ENCODE data around the gene BAHCC1. TPM values are rescaled to one million over a fixed set of nuclear protein-coding genes. Genes with fewer than 3 reads are reported as not detected.

Gene BAHCC1
- polyA plus RNA-seq, 1 donor from 2014 or later, result 14.2 TPM

DNA sequence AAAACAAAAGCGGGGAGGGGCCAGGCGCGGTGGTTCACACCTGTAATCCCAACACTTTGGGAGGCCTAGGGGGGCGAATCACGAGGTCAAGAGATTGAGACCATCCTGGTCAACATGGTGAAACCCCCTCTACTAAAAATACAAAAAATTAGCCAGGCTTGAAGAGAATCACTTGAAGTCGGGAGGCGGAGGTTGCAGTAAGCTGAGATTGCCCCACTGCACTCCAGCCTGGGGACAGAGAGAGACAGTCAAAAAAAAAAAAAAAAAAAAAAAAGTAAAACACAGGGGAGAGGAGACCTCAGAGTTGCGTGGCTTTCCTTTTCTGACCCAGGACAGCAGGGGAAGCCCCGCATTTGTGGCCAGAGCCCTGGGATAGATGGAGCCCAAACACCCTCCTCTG, 97.4 kb downstream of the BAHCC1 start:
- H4K20me1 ChIP-seq (ENCODE audit: insufficient read depth), result no peaks in the 10 kb centered on the region
- no peak overlapping the region for H3K4me2 ChIP-seq (ENCODE audit: low read length)
- H3K9ac ChIP-seq (ENCODE audit: low read length), result no peak overlapping the region
- H3K27ac ChIP-seq (ENCODE audit: low read length), result no peak overlapping the region
- no peaks in the 10 kb centered on the region for H3F3A ChIP-seq (ENCODE audit: insufficient read depth, low read length, poor library complexity, severe bottlenecking)
- H3K4me3 ChIP-seq (ENCODE audit: low read length), result no peak overlapping the region
- H3K79me2 ChIP-seq (replicated peaks; ENCODE audit: insufficient read depth, low read length), result peaks cover 6% of the 10 kb centered on the region
- no peaks in the 10 kb centered on the region for H3K27me3 ChIP-seq (ENCODE audit: insufficient read depth, low read depth, low read length)
- no peak overlapping the region for H2AFZ ChIP-seq (ENCODE audit: low read depth, low read length)
- TF ChIP-seq, protein P1, sequence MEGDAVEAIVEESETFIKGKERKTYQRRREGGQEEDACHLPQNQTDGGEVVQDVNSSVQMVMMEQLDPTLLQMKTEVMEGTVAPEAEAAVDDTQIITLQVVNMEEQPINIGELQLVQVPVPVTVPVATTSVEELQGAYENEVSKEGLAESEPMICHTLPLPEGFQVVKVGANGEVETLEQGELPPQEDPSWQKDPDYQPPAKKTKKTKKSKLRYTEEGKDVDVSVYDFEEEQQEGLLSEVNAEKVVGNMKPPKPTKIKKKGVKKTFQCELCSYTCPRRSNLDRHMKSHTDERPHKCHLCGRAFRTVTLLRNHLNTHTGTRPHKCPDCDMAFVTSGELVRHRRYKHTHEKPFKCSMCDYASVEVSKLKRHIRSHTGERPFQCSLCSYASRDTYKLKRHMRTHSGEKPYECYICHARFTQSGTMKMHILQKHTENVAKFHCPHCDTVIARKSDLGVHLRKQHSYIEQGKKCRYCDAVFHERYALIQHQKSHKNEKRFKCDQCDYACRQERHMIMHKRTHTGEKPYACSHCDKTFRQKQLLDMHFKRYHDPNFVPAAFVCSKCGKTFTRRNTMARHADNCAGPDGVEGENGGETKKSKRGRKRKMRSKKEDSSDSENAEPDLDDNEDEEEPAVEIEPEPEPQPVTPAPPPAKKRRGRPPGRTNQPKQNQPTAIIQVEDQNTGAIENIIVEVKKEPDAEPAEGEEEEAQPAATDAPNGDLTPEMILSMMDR (IDR thresholded peaks at IDR 0.05; ENCODE audit: poor library complexity, severe bottlenecking), result no peak
- TF ChIP-seq EP300 (conservative IDR thresholded peaks at IDR 0.05; ENCODE audit: poor library complexity, severe bottlenecking) (no peak), EZH2 (IDR thresholded peaks at IDR 0.05; ENCODE audit: borderline replicate concordance, insufficient read depth, low read length, poor library complexity, severe bottlenecking) (no peak), SMC3 (conservative IDR thresholded peaks at IDR 0.05; ENCODE audit: poor library complexity) (no peak), MXI1 (conservative IDR thresholded peaks at IDR 0.05; ENCODE audit: poor library complexity, severe bottlenecking) (no peak), RAD21 (conservative IDR thresholded peaks at IDR 0.05) (no peak)
- H3K9me3 ChIP-seq (ENCODE audit: low read length), result no peaks in the 10 kb centered on the region
- no peaks in the 10 kb centered on the region for H3K9me2 ChIP-seq (ENCODE audit: insufficient read depth, low read length)
- no peaks in the 10 kb centered on the region for H3K36me3 ChIP-seq (ENCODE audit: insufficient read depth, low read length)

DNA sequence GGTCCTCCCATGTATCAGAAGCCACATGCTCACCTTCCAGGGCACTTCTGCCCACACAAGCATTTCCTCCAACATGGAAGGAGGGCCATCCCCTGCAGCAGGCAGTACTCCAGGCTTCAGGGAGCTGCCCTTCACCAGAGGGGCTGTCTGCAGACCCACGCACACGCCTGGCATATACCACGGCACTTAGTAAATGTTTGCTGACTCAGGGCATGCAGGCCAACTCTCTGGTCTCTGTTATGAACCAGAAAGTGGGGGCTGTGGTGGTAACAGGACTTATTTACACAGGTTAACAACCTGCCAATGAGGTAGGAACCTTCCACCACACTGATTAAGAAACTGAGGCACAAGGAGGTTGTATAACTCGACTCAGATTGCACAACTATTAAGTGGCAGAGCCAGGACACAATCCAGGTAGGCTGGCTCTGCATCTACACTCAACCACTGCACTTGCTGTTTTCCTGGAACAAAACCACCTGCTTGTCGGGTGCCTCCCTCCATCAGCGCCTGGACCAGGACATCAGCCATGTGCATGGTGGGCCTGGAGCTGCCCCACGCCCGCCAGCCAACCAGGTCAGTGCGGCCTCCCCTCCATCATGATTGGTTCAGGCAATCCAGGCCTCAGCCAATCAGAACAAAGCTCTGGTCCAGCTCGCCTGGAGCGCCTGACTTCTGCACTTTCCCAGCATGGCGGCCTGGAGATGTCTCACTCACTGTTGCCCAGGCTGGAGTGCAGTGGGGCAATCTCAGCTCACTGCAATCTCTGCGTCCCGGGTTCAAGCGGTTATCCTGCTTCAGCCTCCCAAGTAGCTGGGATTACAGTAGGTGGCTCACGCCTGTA, 98.2 kb downstream of the BAHCC1 start:
- Histone ChIP-seq H2AFZ (ENCODE audit: low read depth, low read length) (no peak overlapping the region), H3K27ac (ENCODE audit: low read length) (no peak overlapping the region), H3K9ac (ENCODE audit: low read length) (no peak overlapping the region), H3K4me2 (ENCODE audit: low read length) (no peak overlapping the region), H3K9me3 (ENCODE audit: low read length) (no peaks in the 10 kb centered on the region), H3F3A (ENCODE audit: insufficient read depth, low read length, poor library complexity, severe bottlenecking) (no peaks in the 10 kb centered on the region), H3K79me2 (replicated peaks; ENCODE audit: insufficient read depth, low read length) (peaks cover 6% of the 10 kb centered on the region), H3K9me2 (ENCODE audit: insufficient read depth, low read length) (no peaks in the 10 kb centered on the region), H3K4me3 (ENCODE audit: low read length) (no peak overlapping the region), H3K27me3 (ENCODE audit: insufficient read depth, low read depth, low read length) (no peaks in the 10 kb centered on the region), H3K36me3 (ENCODE audit: insufficient read depth, low read length) (no peaks in the 10 kb centered on the region), H4K20me1 (ENCODE audit: insufficient read depth) (no peaks in the 10 kb centered on the region)
- TF ChIP-seq, protein P1 (IDR thresholded peaks at IDR 0.05; ENCODE audit: poor library complexity, severe bottlenecking), result no peak
- TF ChIP-seq EP300 (conservative IDR thresholded peaks at IDR 0.05; ENCODE audit: poor library complexity, severe bottlenecking) (no peak), EZH2 (IDR thresholded peaks at IDR 0.05; ENCODE audit: borderline replicate concordance, insufficient read depth, low read length, poor library complexity, severe bottlenecking) (no peak), POLR2AphosphoS5 (IDR thresholded peaks at IDR 0.05) (no peak), SMC3 (conservative IDR thresholded peaks at IDR 0.05; ENCODE audit: poor library complexity) (no peak), MXI1 (conservative IDR thresholded peaks at IDR 0.05; ENCODE audit: poor library complexity, severe bottlenecking) (no peak), REST (IDR thresholded peaks at IDR 0.05; ENCODE audit: borderline replicate concordance) (no peak), TAF1 (IDR thresholded peaks at IDR 0.05; ENCODE audit: low read depth) (no peak), RAD21 (conservative IDR thresholded peaks at IDR 0.05) (no peak)
